Skeletal muscle satellite cell (primary cell): Measurements from ENCODE around the gene HCFC1R1.

Experiments used
- H3K27me3 ChIP-seq: 2 replicates; pipeline ENCODE4 v1.7.0; 2013; ENCODE audit warnings: low read length; ENCODE audit not compliant: control insufficient read depth, insufficient read depth
- H3K36me3 ChIP-seq: 2 replicates; pipeline ENCODE4 v1.7.0; 2013; ENCODE audit warnings: mild to moderate bottlenecking, control low read depth, low read length; ENCODE audit not compliant: insufficient read depth
- H3K4me1 ChIP-seq: 2 replicates; pipeline ENCODE4 v1.7.0; 2013; ENCODE audit warnings: low read length; ENCODE audit not compliant: control insufficient read depth, insufficient read depth
- H3K4me2 ChIP-seq: 2 replicates; pipeline ENCODE4 v1.7.0; 2013; ENCODE audit warnings: mild to moderate bottlenecking, low read length
- H3K4me3 ChIP-seq: 2 replicates; pipeline ENCODE4 v1.7.0; 2013; ENCODE audit warnings: low read length
- H3K9ac ChIP-seq: 2 replicates; pipeline ENCODE4 v1.7.0; 2013; ENCODE audit warnings: mild to moderate bottlenecking, low read depth, low read length, moderate library complexity
- H3K9me3 ChIP-seq: replicated peaks from 2 replicates; pipeline ENCODE4 v1.7.0; 2013; ENCODE audit warnings: mild to moderate bottlenecking, control low read depth, low read length

Gene HCFC1R1

GRCh38 chr16:3021449-3022207, 2.1 kb downstream of the HCFC1R1 start:
- H3K9me3 ChIP-seq, result no peaks in the 10 kb centered on the region
- H3K4me3 ChIP-seq, result peak overlapping the region; percentile 97
- peak overlapping the region; percentile 100 for H3K9ac ChIP-seq
- H3K4me1 ChIP-seq, result peaks cover 21% of the 10 kb centered on the region
- peaks cover 26% of the 10 kb centered on the region for H3K36me3 ChIP-seq
- peak overlapping the region; percentile 96 for H3K4me2 ChIP-seq
- H3K27me3 ChIP-seq, result no peaks in the 10 kb centered on the region

- Histone ChIP-seq H3K9ac (peak overlapping the region; percentile 100), H3K4me2 (peak overlapping the region; percentile 96), H3K4me1 (peaks cover 21% of the 10 kb centered on the region), H3K36me3 (peaks cover 20% of the 10 kb centered on the region), H3K9me3 (no peaks in the 10 kb centered on the region), H3K27me3 (no peaks in the 10 kb centered on the region), H3K4me3 (peak overlapping the region; percentile 97)
These were observed 2.9 kb downstream of the HCFC1R1 start for GRCh38 chr16:3020604-3021448.

GRCh38 chr16:3020247-3020603, 3.5 kb downstream of the HCFC1R1 start, which contains the start of gene TNFRSF12A:
TSS of gene TNFRSF12A (plus strand) at chr16:3020368. CDS start at chr16:3020398, 30 bp downstream.
- peak within 1 kb of the TSS; percentile 97 for H3K4me3 ChIP-seq
- peak within 1 kb of the TSS; percentile 96 for H3K4me2 ChIP-seq
- no peaks in the 10 kb centered on the region for H3K9me3 ChIP-seq
- peaks cover 20% of the 10 kb centered on the region for H3K36me3 ChIP-seq
- no peaks in the 10 kb centered on the region for H3K27me3 ChIP-seq
- peaks cover 21% of the 10 kb centered on the region for H3K4me1 ChIP-seq
- H3K9ac ChIP-seq, result peak within 1 kb of the TSS; percentile 100

- H3K36me3 ChIP-seq, result peaks cover 20% of the 10 kb centered on the region
- H3K9ac ChIP-seq, result peak overlapping the region; percentile 100
- peak overlapping the region; percentile 97 for H3K4me3 ChIP-seq
- peaks cover 21% of the 10 kb centered on the region for H3K4me1 ChIP-seq
- peak overlapping the region; percentile 96 for H3K4me2 ChIP-seq
- H3K9me3 ChIP-seq, result no peaks in the 10 kb centered on the region
- no peaks in the 10 kb centered on the region for H3K27me3 ChIP-seq
These were observed 4.0 kb downstream of the HCFC1R1 start for GRCh38 chr16:3019594-3020246.

GRCh38 chr16:3017794-3018506, 5.8 kb downstream of the HCFC1R1 start, which contains the start of gene CLDN6:
TSS of gene CLDN6 (minus strand) at chr16:3018183. CDS start at chr16:3016021, 2,162 bp downstream.
- no peak within 1 kb of the TSS for H3K4me3 ChIP-seq

GRCh38 chr16:3017344-3017743, 6.4 kb downstream of the HCFC1R1 start:
- peaks cover 6% of the 10 kb centered on the region for H3K4me1 ChIP-seq
- peaks cover 21% of the 10 kb centered on the region for H3K27me3 ChIP-seq
- H3K4me2 ChIP-seq, result no peak overlapping the region
- H3K36me3 ChIP-seq, result peaks cover 14% of the 10 kb centered on the region
- H3K9ac ChIP-seq, result no peak overlapping the region
- H3K9me3 ChIP-seq, result no peaks in the 10 kb centered on the region
- no peak overlapping the region for H3K4me3 ChIP-seq

More at GRCh38 chr16:3017794-3018506, 5.8 kb downstream of the HCFC1R1 start, which contains the start of gene CLDN6:
- Histone ChIP-seq H3K36me3 (peaks cover 20% of the 10 kb centered on the region), H3K27me3 (peaks cover 15% of the 10 kb centered on the region), H3K4me1 (peaks cover 12% of the 10 kb centered on the region), H3K9me3 (no peaks in the 10 kb centered on the region), H3K9ac (no peak within 1 kb of the TSS), H3K4me2 (no peak within 1 kb of the TSS)

GRCh38 chr16:3015865-3016521, 7.7 kb downstream of the HCFC1R1 start:
- H3K36me3 ChIP-seq, result peaks cover 4% of the 10 kb centered on the region
- peaks cover 3% of the 10 kb centered on the region for H3K4me1 ChIP-seq
- peaks cover 30% of the 10 kb centered on the region for H3K27me3 ChIP-seq
- no peak overlapping the region for H3K4me2 ChIP-seq
- no peaks in the 10 kb centered on the region for H3K9me3 ChIP-seq
- no peak overlapping the region for H3K9ac ChIP-seq
- H3K4me3 ChIP-seq, result no peak overlapping the region

GRCh38 chr16:3014971-3015370, 8.8 kb downstream of the HCFC1R1 start:
- no peak overlapping the region for H3K4me2 ChIP-seq
- no peak overlapping the region for H3K9ac ChIP-seq
- H3K9me3 ChIP-seq, result no peaks in the 10 kb centered on the region
- peaks cover 33% of the 10 kb centered on the region for H3K27me3 ChIP-seq
- H3K36me3 ChIP-seq, result no peaks in the 10 kb centered on the region
- H3K4me3 ChIP-seq, result no peak overlapping the region
- H3K4me1 ChIP-seq, result peaks cover 3% of the 10 kb centered on the region

GRCh38 chr16:3013998-3014690, 9.6 kb downstream of the HCFC1R1 start:
- Histone ChIP-seq H3K27me3 (peaks cover 33% of the 10 kb centered on the region), H3K4me3 (no peak overlapping the region), H3K36me3 (no peaks in the 10 kb centered on the region), H3K9me3 (no peaks in the 10 kb centered on the region), H3K4me2 (no peak overlapping the region), H3K9ac (no peak overlapping the region), H3K4me1 (no peaks in the 10 kb centered on the region)

GRCh38 chr16:3013491-3013951, 10.2 kb downstream of the HCFC1R1 start:
- no peak overlapping the region for H3K4me3 ChIP-seq
- no peak overlapping the region for H3K4me2 ChIP-seq
- no peaks in the 10 kb centered on the region for H3K4me1 ChIP-seq
- H3K27me3 ChIP-seq, result peaks cover 36% of the 10 kb centered on the region
- H3K9ac ChIP-seq, result no peak overlapping the region
- H3K9me3 ChIP-seq, result no peaks in the 10 kb centered on the region
- no peaks in the 10 kb centered on the region for H3K36me3 ChIP-seq
